ENCODE data around the gene FRMD1. TPM values are rescaled to one million over a fixed set of nuclear protein-coding genes. Genes with fewer than 3 reads are reported as not detected.

FRMD1 gene
- polyA plus RNA-seq, 10 donors = 0.09 to 0.55 (median 0.22) TPM

DNA sequence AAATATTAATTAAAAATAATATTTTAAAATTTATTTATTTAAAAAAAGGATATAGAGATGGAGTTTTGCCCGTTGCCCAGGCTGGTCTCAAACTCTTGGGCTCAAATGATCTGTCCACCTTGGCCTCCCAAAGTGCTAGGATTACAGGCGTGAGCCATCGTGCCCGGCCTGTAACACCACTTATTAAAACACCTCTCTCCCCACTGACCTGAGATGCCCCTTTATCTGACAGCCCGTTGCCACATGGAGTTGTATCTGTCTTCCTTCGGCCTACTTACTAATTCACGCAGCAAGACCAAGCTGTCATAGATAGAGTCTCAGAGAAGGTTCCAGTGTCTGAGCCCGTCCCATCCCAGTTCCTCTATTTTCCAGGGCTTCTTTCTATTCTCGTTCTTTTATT, 50.8 kb downstream of the FRMD1 start:
- DNase-seq = no peak

DNA sequence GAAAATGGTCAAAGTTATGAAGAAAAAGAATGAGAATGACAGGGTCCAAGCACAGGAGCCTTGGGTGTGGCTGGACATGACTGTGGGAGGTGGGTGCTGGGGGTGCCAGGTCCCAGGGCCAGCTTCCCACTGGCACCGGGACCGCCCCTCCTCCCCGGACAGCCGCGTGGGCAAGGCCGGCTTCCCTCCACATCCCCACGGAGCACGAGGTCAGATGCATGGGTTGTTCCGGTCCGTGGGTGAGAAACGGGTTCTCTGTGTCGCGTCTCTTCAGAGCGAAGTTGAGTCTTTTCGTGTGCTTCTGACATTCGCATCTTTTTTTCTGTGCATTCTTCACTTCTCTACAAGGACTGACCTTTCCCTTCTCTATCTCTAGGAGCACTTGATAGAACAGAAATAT, 51.5 kb downstream of the FRMD1 start:
- no peak for DNase-seq

DNA sequence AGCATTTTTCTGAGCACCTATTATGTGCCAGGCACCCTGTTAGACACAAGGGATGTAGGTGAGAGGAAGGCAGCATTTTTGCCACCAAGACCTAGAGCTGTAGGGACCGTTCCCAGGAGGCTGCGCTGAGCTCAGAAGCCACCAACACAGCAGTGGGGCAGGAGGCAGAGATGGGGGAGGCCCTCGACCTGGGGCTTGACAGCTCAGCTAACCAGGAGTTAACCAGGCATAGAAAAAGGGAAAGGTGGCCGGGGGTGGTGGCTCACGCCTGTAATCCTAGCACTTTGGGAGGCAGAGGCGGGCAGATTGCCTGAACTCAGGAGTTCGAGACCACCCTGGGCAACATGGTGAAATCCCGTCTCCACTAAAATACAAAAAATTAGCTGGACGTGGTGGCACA, 52.1 kb downstream of the FRMD1 start:
- DNase-seq = no peak

DNA sequence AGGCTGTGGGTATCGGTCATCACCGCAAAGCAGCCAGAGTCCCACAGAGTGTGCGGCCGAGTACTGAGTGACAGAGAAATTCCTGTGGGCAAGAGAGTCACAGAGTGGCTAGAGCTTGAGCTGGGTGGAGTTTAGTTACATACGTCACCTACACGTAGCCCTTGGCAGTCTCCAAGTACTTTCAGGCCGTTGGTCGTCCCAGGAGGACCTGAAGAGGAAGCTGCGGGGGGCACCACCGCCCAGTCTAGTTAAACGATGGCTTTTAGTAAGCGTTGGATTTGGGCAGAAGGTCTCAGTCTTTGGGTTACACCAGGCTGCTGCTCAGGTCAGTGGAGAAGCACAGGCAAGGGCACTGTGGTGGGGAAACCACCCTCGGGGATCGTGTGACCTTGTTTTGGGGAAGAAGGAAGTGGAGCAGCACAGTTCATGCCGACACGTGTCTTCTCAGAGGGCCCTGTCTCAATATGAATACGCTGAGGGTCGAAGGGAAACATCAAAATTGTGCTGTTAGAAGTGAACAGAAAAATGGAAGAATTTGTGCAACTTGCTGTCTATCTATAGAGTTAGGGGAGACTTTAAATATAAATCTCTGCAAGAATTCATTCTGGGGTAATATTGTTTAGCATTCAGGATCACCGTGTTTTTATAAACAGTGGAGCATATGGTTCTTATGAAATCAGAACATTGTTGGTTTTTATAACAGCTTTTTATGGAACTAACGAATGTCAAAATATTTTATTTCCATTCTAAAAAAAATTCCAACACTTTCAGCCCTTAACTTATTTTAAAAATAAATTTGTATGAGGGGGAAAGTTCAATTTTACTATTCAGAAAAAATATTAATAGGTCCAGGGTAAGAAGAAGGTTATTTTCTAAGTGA, 52.9 kb downstream of the FRMD1 start:
- DNase-seq = no peak

DNA sequence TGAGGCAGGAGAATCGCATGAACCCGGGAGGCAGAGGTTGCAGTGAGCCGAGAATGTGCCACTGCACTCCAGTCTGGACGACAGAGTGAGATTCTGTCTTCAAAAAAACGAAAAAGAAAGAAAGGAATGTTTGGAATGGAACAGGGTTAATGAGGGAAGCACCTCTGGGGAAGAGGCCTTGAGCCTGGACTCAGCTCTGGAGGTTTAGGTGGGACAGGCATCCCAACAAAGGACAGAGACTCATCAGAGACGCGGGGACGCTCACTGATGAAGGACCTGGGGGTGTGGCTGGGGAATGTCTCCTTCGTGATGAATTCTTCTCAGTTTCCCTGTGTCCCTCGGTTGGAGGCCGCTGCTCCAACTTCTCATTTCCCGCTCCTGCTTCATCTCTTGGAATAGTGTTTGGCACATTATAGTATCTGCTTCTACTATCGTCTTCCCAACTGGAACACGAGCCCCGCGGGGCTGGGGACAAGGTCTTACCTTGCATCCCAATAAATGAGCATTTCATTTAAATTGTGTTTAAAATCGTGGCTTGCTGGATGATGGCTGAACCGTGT, 54.0 kb downstream of the FRMD1 start:
- DNase-seq = no peak

DNA sequence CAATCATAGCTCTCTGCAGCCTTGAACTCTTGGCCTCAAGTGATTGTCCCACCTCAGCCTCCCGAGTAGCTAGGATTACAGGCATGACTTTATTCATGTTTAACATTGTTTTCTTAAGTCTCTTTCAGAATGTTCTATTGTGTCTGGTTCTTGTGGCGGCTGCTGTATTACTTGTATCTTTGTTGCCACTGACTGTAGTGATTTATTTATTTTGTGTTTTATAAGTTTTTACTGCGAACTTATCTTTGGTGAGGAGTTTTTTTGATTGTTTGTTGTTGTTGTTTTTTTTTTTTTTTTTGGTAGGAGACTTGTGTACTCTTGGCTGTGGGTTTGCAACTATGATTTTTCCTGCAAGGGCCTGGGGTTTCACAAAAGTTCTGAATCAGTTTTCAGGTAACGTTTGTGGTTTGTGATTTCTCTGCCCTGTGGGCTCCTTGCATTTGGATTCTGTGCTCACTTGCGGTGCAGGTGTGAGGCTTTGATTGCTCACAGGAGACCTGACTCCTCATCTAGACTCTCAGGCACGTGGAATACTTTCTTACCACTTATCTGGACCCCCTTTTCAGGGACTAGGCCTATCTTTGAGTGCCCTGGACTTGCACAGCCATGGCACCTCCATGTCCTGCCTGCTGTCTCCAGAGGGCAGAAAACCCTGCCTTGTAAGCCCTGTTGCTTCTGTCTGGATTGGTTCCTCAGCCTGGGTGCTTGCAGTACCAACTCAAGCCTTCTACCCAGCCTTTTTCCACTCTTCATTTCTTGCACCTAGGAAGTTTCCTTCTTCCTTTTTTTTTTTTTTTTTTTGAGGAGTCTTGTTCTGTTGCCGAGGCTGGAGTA, 56.3 kb downstream of the FRMD1 start:
- DNase-seq = no peak

DNA sequence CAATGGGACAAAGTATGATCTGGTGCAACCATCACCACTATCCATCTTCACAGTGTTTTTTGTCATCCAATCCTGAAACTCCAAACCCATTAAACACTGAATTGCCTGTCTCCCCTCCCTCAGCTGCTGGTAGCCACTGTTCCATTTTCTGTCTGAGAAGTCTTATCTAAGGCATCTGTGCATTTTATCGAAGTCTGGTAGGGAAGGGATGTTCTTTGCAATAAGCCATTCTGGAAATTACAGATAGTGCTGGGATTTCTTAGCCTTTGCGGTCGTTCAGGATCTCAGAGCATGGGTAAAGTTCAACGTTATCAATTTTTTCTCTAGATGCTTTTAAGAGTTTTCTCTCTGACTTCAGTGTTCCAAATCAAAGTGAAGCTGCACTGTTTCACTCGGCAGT, 57.4 kb downstream of the FRMD1 start:
- DNase-seq = no peak

DNA sequence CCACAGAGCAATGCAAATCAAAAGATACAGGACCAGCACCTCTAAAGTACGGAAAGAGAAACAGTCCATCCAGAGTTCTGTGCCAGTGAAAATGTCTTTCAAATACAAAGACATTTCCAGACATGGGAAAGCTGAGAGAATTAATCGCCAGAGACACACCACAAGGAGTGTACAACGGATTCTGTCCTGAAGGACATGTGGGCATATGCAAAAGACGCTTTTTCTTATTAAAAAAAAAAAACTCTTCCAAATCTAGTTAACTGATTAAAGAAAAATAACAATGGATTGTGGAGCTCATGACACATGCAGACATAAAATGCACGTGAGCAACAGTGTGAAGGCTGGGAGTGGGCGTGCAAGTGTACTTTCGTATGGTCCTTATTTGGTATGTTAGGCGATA, 58.8 kb downstream of the FRMD1 start:
- DNase-seq = no peak

DNA sequence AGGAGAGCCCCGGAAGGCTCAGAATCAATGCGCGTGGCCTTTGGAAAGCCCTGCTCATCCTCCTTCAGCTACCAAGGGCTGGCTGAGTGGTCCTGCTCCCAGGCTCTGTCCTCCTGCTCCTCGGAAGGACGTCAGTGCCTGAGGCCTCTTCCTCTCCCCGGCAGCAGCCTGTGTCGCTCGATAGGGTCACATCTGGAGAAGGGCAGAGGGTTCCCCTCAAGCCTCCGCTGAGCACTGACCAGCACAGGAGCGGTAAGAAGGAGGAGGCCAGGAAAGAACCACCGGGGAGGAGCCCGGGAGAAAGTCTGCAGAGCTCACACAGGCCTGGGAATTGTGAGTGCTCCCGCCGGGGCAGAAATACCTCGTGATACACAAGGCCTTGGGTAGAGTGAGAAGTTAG, 60.3 kb downstream of the FRMD1 start:
- no peak for DNase-seq

DNA sequence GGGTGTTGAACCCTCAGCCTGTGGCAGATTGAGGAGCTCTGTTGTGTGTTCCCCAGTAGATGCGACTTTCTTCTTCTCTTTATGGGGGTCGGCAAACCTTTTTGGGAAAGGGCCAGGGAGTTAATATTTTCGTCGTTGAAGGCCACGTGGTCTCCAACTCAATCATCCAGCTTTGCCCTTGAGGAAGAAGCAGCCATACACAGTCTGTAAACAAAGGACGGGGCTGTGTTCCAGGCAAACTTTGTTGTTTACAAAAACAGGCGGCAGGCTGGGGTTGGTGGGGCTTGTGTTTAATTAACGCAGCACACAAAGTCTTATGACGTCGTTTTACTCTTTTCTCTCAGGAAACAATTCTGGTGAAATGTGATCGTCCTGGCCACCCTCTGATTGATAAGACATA, 61.4 kb downstream of the FRMD1 start:
- no peak for DNase-seq

DNA sequence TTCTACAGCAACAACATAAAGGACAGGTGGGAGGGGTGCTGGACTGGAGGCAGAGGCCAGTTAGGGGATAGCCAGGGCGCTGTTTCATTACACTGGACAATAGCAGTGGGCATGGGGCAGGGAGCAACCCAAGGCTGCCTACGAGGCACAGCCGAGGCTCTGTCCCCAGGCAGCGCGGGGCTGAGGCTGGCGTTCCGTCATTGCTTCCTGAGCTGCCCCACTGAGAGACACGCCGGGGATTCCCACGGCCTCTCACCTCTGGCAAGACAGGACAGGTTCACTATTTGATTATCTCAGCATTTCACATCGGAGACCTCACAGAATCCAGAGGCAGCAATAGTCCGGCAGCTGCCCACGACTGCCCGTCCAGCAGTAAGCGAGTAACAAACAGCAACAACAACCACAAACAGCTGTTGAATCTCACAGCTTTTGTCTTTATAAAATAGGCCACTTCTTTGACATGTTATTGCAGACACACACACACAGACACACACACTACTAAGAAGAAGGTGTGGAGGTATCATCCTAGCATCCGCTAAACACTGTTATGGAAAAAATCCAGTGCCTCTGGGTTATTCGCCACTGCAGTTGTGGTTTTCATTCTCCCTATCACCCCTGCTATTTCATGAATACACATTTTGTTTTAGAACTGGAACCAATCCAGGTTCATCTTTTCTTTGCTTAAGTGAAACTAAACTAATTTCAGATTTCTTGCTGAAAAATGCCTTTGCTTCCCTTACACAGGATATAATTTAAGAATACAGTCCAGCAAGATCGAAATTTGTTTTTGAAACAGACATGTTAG, 62.1 kb downstream of the FRMD1 start:
- peak in 1 of 3 donors; percentile 62 for DNase-seq

DNA sequence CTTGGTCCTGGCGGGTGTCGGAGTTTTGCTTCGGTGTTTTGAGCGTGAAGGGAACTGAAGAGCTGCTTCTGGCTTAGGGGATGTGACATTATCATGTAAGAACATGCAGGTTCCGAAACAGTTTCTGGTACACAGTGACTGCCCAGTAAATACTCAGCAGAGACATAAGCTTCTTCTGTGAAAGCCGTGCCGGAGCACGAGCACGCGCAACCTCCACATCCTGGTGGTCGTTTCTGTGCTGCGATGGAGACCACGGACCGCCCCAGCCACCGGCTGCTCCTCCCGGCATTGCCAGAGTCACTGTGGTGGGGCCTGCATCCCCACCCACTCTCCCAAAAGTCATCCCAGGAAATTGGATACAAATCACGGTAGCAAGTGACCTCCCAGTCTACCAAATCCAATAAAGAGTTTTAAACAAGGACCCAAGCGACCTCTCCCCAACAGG, 62.8 kb downstream of the FRMD1 start:
- DNase-seq = no peak

DNA sequence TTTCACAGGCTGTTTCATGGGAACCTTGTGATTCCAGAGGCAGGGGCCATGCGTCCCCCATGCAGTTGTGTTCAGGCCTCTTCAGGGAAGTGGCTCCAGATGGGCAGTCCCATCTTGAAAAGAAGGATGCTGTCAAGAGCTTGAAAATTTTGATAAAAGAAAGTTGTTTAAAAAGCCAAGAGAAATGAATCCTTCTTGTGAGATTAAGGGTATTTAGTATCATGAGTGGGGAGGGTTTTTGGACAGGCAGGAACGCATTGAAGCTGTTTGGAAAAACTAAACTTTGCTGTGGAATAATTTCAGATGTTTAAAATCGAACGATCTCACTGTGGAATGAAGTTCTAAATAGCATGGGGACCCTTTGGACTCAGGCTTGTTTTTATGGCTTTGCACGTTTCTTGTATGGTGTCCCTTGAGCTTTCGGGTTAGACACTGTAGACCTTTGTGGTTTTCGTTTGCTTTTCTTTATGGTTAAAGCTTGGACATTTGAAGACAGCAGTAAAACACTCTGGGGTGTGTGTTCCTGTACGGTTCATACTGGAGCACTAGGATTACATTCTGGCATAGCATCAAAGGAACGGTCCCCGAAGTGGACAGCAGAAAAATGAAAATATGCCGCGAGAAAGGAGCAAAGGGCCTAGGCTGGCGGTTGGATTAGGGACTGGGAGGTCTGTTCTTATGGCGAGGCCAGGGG, 63.4 kb downstream of the FRMD1 start:
- peak; percentile 30 to 80 (median 49) for DNase-seq

DNA sequence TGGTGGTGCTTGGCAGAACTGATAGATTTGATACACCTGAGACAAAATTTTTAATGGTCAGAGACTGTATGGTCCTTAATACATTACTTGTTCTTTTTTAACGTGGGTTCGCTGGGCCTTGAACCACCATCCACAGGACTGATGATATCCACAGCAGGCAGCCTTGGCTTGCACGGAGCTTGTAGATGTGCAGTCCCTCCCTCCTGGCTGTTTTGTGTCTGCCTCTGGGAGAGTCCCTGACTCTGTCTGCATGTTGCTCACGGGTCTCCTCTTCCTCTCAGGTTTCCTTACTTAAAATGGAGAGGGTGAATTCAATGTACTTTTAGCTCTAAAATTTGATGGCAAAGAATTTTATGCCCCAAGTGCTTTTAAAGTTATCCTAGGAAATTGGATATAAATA, 64.0 kb downstream of the FRMD1 start:
- DNase-seq = peak in 2 of 3 donors; percentile 31 to 78

DNA sequence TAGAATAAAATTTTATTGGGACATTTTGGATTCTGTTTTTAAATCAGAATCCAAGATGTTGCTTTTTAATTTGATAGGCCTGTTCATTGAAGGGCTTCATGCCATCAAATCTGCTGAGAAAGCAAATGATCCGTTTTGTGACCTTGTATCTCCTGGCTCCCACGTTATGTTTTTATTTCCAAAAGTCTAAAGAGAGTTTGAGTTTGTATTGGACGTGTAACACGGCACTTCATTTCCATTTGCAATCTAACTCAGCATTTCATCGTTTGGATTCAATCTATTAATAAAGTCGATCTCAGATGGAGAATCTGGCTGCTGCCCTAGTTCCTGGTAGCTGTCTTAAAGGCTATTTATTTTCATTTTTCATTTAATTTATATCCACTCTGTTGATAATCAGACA, 64.6 kb downstream of the FRMD1 start:
- peak; percentile 51 to 86 (median 59) for DNase-seq

DNA sequence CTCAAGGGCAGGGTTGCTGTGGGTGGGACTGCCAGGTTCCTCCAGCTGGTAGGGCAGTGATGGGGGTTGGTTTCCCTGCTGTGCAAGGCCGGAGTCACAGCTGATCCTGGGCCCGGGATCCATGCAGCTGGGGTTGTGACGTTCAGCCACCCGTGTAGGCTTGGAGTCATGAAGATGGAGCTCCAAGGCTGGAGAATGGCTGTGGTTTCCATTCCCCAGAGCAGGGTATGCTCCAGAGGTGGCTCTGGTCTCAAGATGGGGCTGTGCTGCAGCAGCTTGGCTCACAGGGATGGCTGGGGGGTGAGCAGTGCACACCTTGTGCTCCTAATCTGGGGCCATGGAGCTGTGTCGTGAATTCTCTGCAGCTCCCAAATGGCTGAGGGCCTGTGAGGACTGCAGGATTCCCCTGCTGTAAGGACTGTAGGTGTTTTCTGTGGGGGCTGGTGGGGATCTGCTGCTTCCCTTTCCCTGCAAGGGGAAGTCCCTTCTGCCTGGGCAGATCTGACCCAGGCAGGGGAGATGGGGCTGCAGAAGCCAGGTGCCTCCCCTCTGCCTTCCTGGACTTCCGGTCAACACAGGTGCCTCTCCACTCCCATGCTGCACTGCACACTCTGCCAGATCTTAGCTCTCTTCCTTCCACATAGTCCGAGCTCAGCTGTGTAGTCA, 65.6 kb downstream of the FRMD1 start:
- DNase-seq = peak in 1 of 3 donors; percentile 39

DNA sequence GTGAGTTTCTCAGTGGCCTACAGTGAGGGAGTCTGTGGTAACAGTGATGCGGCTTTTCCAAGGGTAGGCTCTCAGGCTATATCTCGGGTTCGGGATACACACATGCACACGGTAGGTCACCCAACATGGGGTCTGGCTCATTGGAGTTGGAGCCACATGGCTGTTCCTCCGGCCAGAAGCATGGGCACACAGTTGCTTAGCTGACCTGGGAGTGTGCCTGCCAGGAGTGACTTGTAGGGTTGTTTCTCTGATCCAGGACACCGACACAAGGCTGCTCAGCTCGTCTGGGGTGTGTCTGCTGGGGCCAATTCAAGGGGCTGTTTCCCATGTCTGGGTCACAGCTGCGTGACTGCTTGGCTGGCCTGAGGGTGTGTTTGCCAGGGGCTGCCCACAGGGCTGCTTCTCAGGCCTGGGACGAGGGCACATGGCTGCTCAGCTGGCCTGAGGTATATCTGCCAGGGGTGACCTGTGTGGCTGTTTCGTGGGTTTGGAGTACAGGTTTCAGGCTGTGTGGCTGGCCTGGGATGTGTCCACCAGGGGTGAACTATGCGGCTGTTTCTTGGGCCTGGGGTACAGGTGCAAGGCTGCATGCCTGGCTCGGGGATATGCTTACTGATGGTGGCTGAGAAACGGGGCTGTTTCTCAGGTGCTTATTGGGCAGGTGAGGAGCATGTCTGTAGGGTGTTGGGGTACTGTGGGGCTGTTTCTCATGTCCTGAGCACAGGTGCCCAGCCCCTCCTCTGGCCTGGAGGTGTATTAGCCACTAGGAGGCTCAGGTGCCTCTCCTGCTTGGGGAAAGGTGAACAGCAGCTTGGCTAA, 66.4 kb downstream of the FRMD1 start:
- no peak for DNase-seq

DNA sequence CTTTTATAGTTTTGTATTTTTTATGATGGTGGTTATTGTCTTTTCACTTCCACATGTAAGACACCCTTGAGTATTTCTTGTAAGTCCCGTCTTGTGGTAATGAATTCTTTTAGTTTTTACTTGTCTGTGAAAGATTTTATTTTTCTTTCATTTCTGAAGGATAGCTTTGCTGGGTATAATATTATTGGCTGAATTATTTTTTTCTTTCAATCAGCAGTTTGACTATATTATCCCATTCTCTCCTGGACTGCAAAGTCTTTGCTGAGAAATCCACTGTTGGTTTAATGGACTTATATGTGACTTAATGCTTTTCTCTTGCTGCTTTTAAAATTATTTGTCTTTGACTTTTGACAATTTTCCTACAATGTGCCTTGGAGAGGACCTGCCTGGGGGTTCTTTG, 67.7 kb downstream of the FRMD1 start:
- no peak for DNase-seq

DNA sequence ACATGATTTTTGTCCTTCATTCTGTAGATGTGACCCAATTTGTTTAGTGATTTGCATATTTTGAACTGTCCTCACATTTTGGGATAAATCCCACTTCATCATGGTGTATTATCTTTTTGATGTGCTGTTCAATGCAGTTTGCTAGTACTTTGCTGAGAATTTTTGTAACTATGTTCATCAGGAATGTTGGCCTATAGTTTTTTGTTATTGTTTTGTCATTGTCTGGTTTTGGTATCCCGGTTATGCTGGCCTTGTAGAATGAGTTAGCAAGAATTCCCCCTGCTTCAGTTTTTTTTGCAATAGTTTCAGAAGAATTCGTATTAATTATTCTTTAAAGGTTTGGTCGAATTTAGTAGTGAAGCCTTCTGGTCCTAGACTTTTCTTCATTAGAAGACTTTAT, 69.7 kb downstream of the FRMD1 start:
- no peak for DNase-seq

Data from muscle of back (tissue), 11 donors.